GM23338 (cell line): ENCODE measurements around the gene TASP1. TPM values are rescaled to one million over a fixed set of nuclear protein-coding genes. Genes with fewer than 3 reads are reported as not detected.

Experiments used
- ATAC-seq: fragments of 200-7000 bp; cut with Tn5 transposase; 3 replicates; pipeline ENCODE4 v1.9.1; 2020
- DNase-seq: peaks from one replicate; pipeline ENCODE4 v3.0.0-alpha.2; 2015; ENCODE audit warnings: low spot score
- H2AFZ ChIP-seq: fragments of 200-600 bp; sonication (generic); 2 replicates; pipeline ENCODE4 v1.8.0; 2016; ENCODE audit warnings: antibody characterized with exemption, mild to moderate bottlenecking, moderate library complexity
- H3F3A ChIP-seq: fragments of 200-600 bp; sonication (generic); replicated peaks from 2 replicates; pipeline ENCODE4 v1.8.0; 2017; ENCODE audit warnings: antibody characterized with exemption, mixed run types, low read depth
- H3K27ac ChIP-seq: fragments of 200-600 bp; sonication (generic); 2 replicates; pipeline ENCODE4 v1.6.1; 2016; ENCODE audit warnings: low read depth
- H3K27me3 ChIP-seq: fragments of 200-600 bp; sonication (generic); 2 replicates; pipeline ENCODE4 v1.8.0; 2016; ENCODE audit warnings: mild to moderate bottlenecking, mixed run types, moderate library complexity; ENCODE audit not compliant: insufficient read depth
- H3K36me3 ChIP-seq: fragments of 200-600 bp; sonication (generic); 2 replicates; pipeline ENCODE4 v1.8.0; 2016; ENCODE audit warnings: mild to moderate bottlenecking; ENCODE audit not compliant: insufficient read depth
- H3K4me1 ChIP-seq: fragments of 200-600 bp; sonication (generic); 2 replicates; pipeline ENCODE4 v1.8.0; 2016; ENCODE audit warnings: mild to moderate bottlenecking, moderate library complexity; ENCODE audit not compliant: insufficient read depth
- H3K4me2 ChIP-seq: fragments of 200-600 bp; sonication (generic); 2 replicates; pipeline ENCODE4 v1.7.1; 2017; ENCODE audit warnings: mixed run types
- H3K4me3 ChIP-seq: fragments of 200-600 bp; sonication (generic); 2 replicates; pipeline ENCODE4 v1.6.1; 2016; ENCODE audit warnings: mixed run types
- H3K79me2 ChIP-seq: fragments of 200-600 bp; sonication (generic); replicated peaks from 2 replicates; pipeline ENCODE4 v1.8.0; 2017; ENCODE audit warnings: mild to moderate bottlenecking; ENCODE audit not compliant: insufficient read depth
- H3K9me2 ChIP-seq: fragments of 200-600 bp; sonication (generic); 2 replicates; pipeline ENCODE4 v1.8.0; 2017; ENCODE audit not compliant: insufficient read depth
- H4K20me1 ChIP-seq: fragments of 200-600 bp; sonication (generic); replicated peaks from 2 replicates; pipeline ENCODE4 v1.8.0; 2017; ENCODE audit warnings: mild to moderate bottlenecking; ENCODE audit not compliant: insufficient read depth
- H3K27ac Mint-ChIP-seq: 2 replicates; pipeline ENCODE4 v1.8.0; 2020; ENCODE audit warnings: inconsistent platforms, mild to moderate bottlenecking, moderate library complexity, mixed read lengths
- H3K27me3 Mint-ChIP-seq: 3 replicates; pipeline ENCODE4 v1.8.0; 2022; ENCODE audit warnings: low read depth, mild to moderate bottlenecking, moderate library complexity, mixed read lengths, inconsistent platforms; ENCODE audit not compliant: insufficient read depth, poor library complexity
- H3K36me3 Mint-ChIP-seq: 3 replicates; pipeline ENCODE4 v1.8.0; 2021; ENCODE audit warnings: low read depth, mild to moderate bottlenecking, inconsistent platforms, moderate library complexity, mixed read lengths
- H3K4me1 Mint-ChIP-seq: 3 replicates; pipeline ENCODE4 v1.8.0; 2020; ENCODE audit warnings: mild to moderate bottlenecking, inconsistent platforms, mixed read lengths
- H3K4me3 Mint-ChIP-seq: 3 replicates; pipeline ENCODE4 v1.8.0; 2021; ENCODE audit warnings: moderate library complexity, mild to moderate bottlenecking, inconsistent platforms, mixed read lengths
- H3K9me3 Mint-ChIP-seq: 3 replicates; pipeline ENCODE4 v1.8.0; 2020; ENCODE audit warnings: moderate library complexity, mild to moderate bottlenecking, inconsistent platforms, mixed read lengths
- CREB1 ChIP-seq: fragments of 250-450 bp; sonication (Bioruptor Pico); IDR thresholded peaks from 2 replicates; pipeline ENCODE4 v1.5.0; 2020; ENCODE audit warnings: low read depth, mild to moderate bottlenecking, moderate library complexity
- CTCF ChIP-seq, 2 experiments: fragments of 200-600 bp in 1 of 2; sonication (generic) in 1 of 2; conservative IDR thresholded peaks; 2 replicates each; pipeline versions ENCODE4 v1.5.1 to v1.6.1; 2016 to 2017; ENCODE audit warnings: antibody characterized with exemption in 2 of 2, low read depth in 2 of 2, mild to moderate bottlenecking in 2 of 2, moderate library complexity in 1 of 2
- ETS1 ChIP-seq: IDR thresholded peaks from 2 replicates; pipeline ENCODE4 v1.6.1; 2016; ENCODE audit warnings: antibody characterized with exemption
- EZH2 ChIP-seq: fragments of 200-600 bp; sonication (generic); IDR thresholded peaks from one replicate; pipeline ENCODE4 v1.8.0; 2017; ENCODE audit warnings: antibody characterized with exemption, mild to moderate bottlenecking, low read depth; ENCODE audit not compliant: unreplicated experiment
- EZH2phosphoT487 ChIP-seq: fragments of 200-600 bp; sonication (generic); IDR thresholded peaks from one replicate; pipeline ENCODE4 v1.8.1; 2018; ENCODE audit warnings: antibody characterized with exemption; ENCODE audit not compliant: unreplicated experiment
- JUNB ChIP-seq: IDR thresholded peaks from one replicate; pipeline ENCODE4 v1.6.1; 2016; ENCODE audit warnings: antibody characterized with exemption; ENCODE audit not compliant: unreplicated experiment
- NANOG ChIP-seq: IDR thresholded peaks from 2 replicates; pipeline ENCODE4 v1.6.1; 2016; ENCODE audit warnings: antibody characterized with exemption, borderline replicate concordance
- POLR2AphosphoS5 ChIP-seq: IDR thresholded peaks from 2 replicates; pipeline ENCODE4 v1.6.1; 2016; ENCODE audit warnings: antibody characterized with exemption, low read depth
- STAT1 ChIP-seq: IDR thresholded peaks from one replicate; pipeline ENCODE4 v1.6.1; 2016; ENCODE audit warnings: antibody characterized with exemption; ENCODE audit not compliant: unreplicated experiment
- ZNF331 ChIP-seq: fragments of 250-450 bp; sonication (Bioruptor Pico); IDR thresholded peaks from 2 replicates; pipeline ENCODE4 v1.5.0; 2020; ENCODE audit warnings: low read depth, mild to moderate bottlenecking, moderate library complexity
- ZNF462 ChIP-seq: fragments of 250-450 bp; sonication (Bioruptor Pico); IDR thresholded peaks from 2 replicates; pipeline ENCODE4 v1.5.0; 2020; ENCODE audit warnings: mild to moderate bottlenecking, moderate library complexity
- polyA plus RNA-seq: library from polyadenylated mRNA; unstranded; fragments of >200 nt; fragmentation: Nextera tagmentation; extraction: Ambion mirVana; gene quantifications from 2 replicates; pipeline ENCODE4 v1.2.1, GENCODE V29; 2016
- total RNA-seq: library from RNA; depleted of rRNA; stranded (reverse); fragments of >200 nt; shearing (Covaris generic); gene quantifications from 2 replicates; pipeline ENCODE4 v1.2.3, GENCODE V29; 2014

The TASP1 gene
- total and polyA plus RNA-seq, 2 experiments from 2014 or later, result 9.7 to 9.8 TPM

- TF ChIP-seq CTCF (conservative IDR thresholded peaks at IDR 0.05; ENCODE audit: low read depth in 2 of 2), result no peak
- TF ChIP-seq ZNF331 (CRISPR knock-in tag), result no peak
- no peak for TF ChIP-seq CREB1 (CRISPR knock-in tag)
- no peak for TF ChIP-seq EZH2phosphoT487
- TF ChIP-seq STAT1, result no peak
Observed at GRCh38 chr20:13355411-13355810, 283.3 kb downstream of the TASP1 start (continued).

GRCh38 chr20:13353261-13353945 is 285.3 kb downstream of the TASP1 start:
- Histone ChIP-seq H3K27ac (no peak overlapping the region), H3K4me3 (no peak overlapping the region), H3K4me1 (peaks cover 31% of the 10 kb centered on the region), H3F3A (peaks cover 5% of the 10 kb centered on the region; the same call in 1 of the 2 replicates), H3K36me3 (no peaks in the 10 kb centered on the region), H3K4me2 (no peak overlapping the region), H4K20me1 (no peaks in the 10 kb centered on the region), H2AFZ (no peak overlapping the region), H3K79me2 (no peaks in the 10 kb centered on the region), H3K27me3 (no peaks in the 10 kb centered on the region), H3K9me2 (peaks cover 8% of the 10 kb centered on the region)
- DNase-seq (no peak), ATAC-seq (no peak)
- H3K27me3 Mint-ChIP-seq, result peaks cover 5% of the 10 kb centered on the region
- no peaks in the 10 kb centered on the region for H3K36me3 Mint-ChIP-seq
- H3K9me3 Mint-ChIP-seq, result no peaks in the 10 kb centered on the region
- H3K4me3 Mint-ChIP-seq, result no peak overlapping the region
- H3K4me1 Mint-ChIP-seq, result peaks cover 36% of the 10 kb centered on the region
- no peak overlapping the region for H3K27ac Mint-ChIP-seq
- TF ChIP-seq EZH2 (no peak), EZH2phosphoT487 (no peak), CTCF (conservative IDR thresholded peaks at IDR 0.05; ENCODE audit: low read depth in 2 of 2) (no peak), CREB1 (CRISPR knock-in tag) (no peak), ZNF462 (CRISPR knock-in tag) (no peak), JUNB (no peak), NANOG (no peak), ZNF331 (CRISPR knock-in tag) (no peak), ETS1 (no peak), POLR2AphosphoS5 (no peak)
